RWPE2 (cell line): ENCODE results near the gene AEBP1.

Source experiments
- ATAC-seq: fragments of 200-7000 bp; cut with Tn5 transposase; 3 replicates; pipeline ENCODE4 v1.9.1; 2021; ENCODE audit warnings: low read depth
- DNase-seq: peaks from one replicate; pipeline ENCODE4 v3.0.0-alpha.2; 2020; ENCODE audit warnings: low spot score
- H3K27ac ChIP-seq: fragments of 450-650 bp; 2 replicates; pipeline ENCODE4 v1.5.1; 2017; ENCODE audit warnings: mild to moderate bottlenecking; ENCODE audit not compliant: poor library complexity, severe bottlenecking
- H3K27me3 ChIP-seq: fragments of 250-450 bp; sonication (Bioruptor Pico); 2 replicates; pipeline ENCODE4 v1.5.1; 2021; ENCODE audit warnings: mild to moderate bottlenecking, moderate library complexity; ENCODE audit not compliant: insufficient read depth, poor library complexity, severe bottlenecking
- H3K36me3 ChIP-seq: fragments of 250-450 bp; sonication (Bioruptor Pico); 2 replicates; pipeline ENCODE4 v1.5.1; 2020; ENCODE audit warnings: low read depth, mild to moderate bottlenecking, moderate library complexity
- H3K4me1 ChIP-seq: fragments of 250-450 bp; sonication (Bioruptor Pico); 2 replicates; pipeline ENCODE4 v1.5.1; 2021; ENCODE audit warnings: mild to moderate bottlenecking, moderate library complexity; ENCODE audit not compliant: insufficient read depth, poor library complexity, severe bottlenecking
- H3K4me3 ChIP-seq: fragments of 250-450 bp; sonication (Bioruptor Pico); 2 replicates; pipeline ENCODE4 v1.5.1; 2021; ENCODE audit warnings: mild to moderate bottlenecking, moderate library complexity; ENCODE audit not compliant: severe bottlenecking
- H3K9me3 ChIP-seq: fragments of 250-450 bp; sonication (Bioruptor Pico); 2 replicates; pipeline ENCODE4 v1.5.1; 2021; ENCODE audit warnings: mild to moderate bottlenecking, moderate library complexity; ENCODE audit not compliant: severe bottlenecking
- CTCF ChIP-seq: fragments of 450-650 bp; IDR thresholded peaks from one replicate; pipeline ENCODE4 v1.5.1; 2017; ENCODE audit warnings: mild to moderate bottlenecking, moderate library complexity; ENCODE audit not compliant: poor library complexity, severe bottlenecking

AEBP1 gene

GRCh38 chr7:44114586-44115310, 10.6 kb downstream of the AEBP1 start:
- ATAC-seq (no peak), DNase-seq (no peak)
- H3K4me3 ChIP-seq = no peak overlapping the region
- no peak for TF ChIP-seq CTCF
- no peaks in the 10 kb centered on the region for H3K4me1 ChIP-seq
- H3K27ac ChIP-seq = no peak overlapping the region
- peaks cover 52% of the 10 kb centered on the region for H3K36me3 ChIP-seq
- no peaks in the 10 kb centered on the region for H3K27me3 ChIP-seq
- H3K9me3 ChIP-seq = no peaks in the 10 kb centered on the region

- TF ChIP-seq CTCF = no peak
- no peak overlapping the region for H3K27ac ChIP-seq
- no peaks in the 10 kb centered on the region for H3K9me3 ChIP-seq
- no peaks in the 10 kb centered on the region for H3K4me1 ChIP-seq
- no peaks in the 10 kb centered on the region for H3K27me3 ChIP-seq
- DNase-seq (no peak), ATAC-seq (no peak)
- H3K4me3 ChIP-seq = no peak overlapping the region
- peaks cover 67% of the 10 kb centered on the region for H3K36me3 ChIP-seq
Measured at GRCh38 chr7:44116087-44116788, 12.1 kb downstream of the AEBP1 start.

- Histone ChIP-seq H3K9me3 (no peaks in the 10 kb centered on the region), H3K27ac (no peak overlapping the region), H3K27me3 (no peaks in the 10 kb centered on the region), H3K4me3 (no peak overlapping the region), H3K4me1 (no peaks in the 10 kb centered on the region), H3K36me3 (peaks cover 75% of the 10 kb centered on the region)
- DNase-seq = no peak
- ATAC-seq = no peak
- no peak for TF ChIP-seq CTCF
Measured at GRCh38 chr7:44116789-44117666, 12.9 kb downstream of the AEBP1 start.

- Histone ChIP-seq H3K4me1 (peaks cover 6% of the 10 kb centered on the region), H3K36me3 (peaks cover 78% of the 10 kb centered on the region), H3K27ac (no peak overlapping the region), H3K9me3 (no peaks in the 10 kb centered on the region), H3K4me3 (no peak overlapping the region), H3K27me3 (no peaks in the 10 kb centered on the region)
- DNase-seq (no peak), ATAC-seq (no peak)
- TF ChIP-seq CTCF = no peak
Measured at GRCh38 chr7:44117801-44118429, 13.8 kb downstream of the AEBP1 start.
